Mammary epithelial cell (primary cell): Measurements from ENCODE around the gene SMYD3.

Experiments used
- EZH2 ChIP-seq: IDR thresholded peaks from 2 replicates; pipeline ENCODE4 v1.6.1; 2012; ENCODE audit warnings: low read length, inconsistent platforms, borderline replicate concordance
- TF ChIP-seq, protein P1 (sequence below), 2 donors: IDR thresholded peaks in 1 of 2; conservative IDR thresholded peaks in 1 of 2; 2 replicates each; pipeline ENCODE4 v1.5.1; 2011 to 2012; ENCODE audit warnings: inconsistent platforms in 2 of 2, low read length in 2 of 2, mild to moderate bottlenecking in 2 of 2, control low read depth in 1 of 2, low read depth in 1 of 2; ENCODE audit not compliant: insufficient read depth in 1 of 2; ENCODE audit errors: extremely low read depth in 1 of 2

- TF ChIP-seq, protein P1, sequence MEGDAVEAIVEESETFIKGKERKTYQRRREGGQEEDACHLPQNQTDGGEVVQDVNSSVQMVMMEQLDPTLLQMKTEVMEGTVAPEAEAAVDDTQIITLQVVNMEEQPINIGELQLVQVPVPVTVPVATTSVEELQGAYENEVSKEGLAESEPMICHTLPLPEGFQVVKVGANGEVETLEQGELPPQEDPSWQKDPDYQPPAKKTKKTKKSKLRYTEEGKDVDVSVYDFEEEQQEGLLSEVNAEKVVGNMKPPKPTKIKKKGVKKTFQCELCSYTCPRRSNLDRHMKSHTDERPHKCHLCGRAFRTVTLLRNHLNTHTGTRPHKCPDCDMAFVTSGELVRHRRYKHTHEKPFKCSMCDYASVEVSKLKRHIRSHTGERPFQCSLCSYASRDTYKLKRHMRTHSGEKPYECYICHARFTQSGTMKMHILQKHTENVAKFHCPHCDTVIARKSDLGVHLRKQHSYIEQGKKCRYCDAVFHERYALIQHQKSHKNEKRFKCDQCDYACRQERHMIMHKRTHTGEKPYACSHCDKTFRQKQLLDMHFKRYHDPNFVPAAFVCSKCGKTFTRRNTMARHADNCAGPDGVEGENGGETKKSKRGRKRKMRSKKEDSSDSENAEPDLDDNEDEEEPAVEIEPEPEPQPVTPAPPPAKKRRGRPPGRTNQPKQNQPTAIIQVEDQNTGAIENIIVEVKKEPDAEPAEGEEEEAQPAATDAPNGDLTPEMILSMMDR (conservative IDR thresholded peaks at IDR 0.05 in 1 of 2, IDR thresholded peaks at IDR 0.05 in 1 of 2; ENCODE audit: extremely low read depth in 1 of 2, insufficient read depth in 1 of 2, low read depth in 1 of 2, low read length in 2 of 2): no peak
- TF ChIP-seq EZH2: no peak
Measured at GRCh38 chr1:245871191-245871590, 635.9 kb downstream of the SMYD3 start.
